Neutrophil (primary cell): ENCODE results near the gene PCSK4.

Experiments
- H3K27ac ChIP-seq: fragments of 200-600 bp; sonication (generic); 2 replicates; pipeline ENCODE4 v1.5.1; 2016; ENCODE audit warnings: mild to moderate bottlenecking, moderate library complexity
- H3K27me3 ChIP-seq: fragments of 200-600 bp; sonication (generic); 2 replicates; pipeline ENCODE4 v1.6.0; 2016; ENCODE audit warnings: mild to moderate bottlenecking
- H3K36me3 ChIP-seq: fragments of 200-600 bp; sonication (generic); 2 replicates; pipeline ENCODE4 v1.5.1; 2017
- H3K4me1 ChIP-seq, 2 experiments: fragments of 200-600 bp in 1 of 2; sonication (generic) in 1 of 2; 1 replicate in 1 of 2; 2 replicates in 1 of 2; pipeline versions ENCODE4 v1.5.1 to v1.6.1; 2013 to 2016; ENCODE audit warnings: low read depth in 1 of 2, low read length in 1 of 2, mild to moderate bottlenecking in 1 of 2, moderate library complexity in 1 of 2; ENCODE audit not compliant: control insufficient read depth in 1 of 2, insufficient read depth in 1 of 2
- H3K4me3 ChIP-seq, 2 experiments: fragments of 200-600 bp in 1 of 2; sonication (generic) in 1 of 2; 1 replicate in 1 of 2; 2 replicates in 1 of 2; pipeline ENCODE4 v1.5.1; 2013 to 2016; ENCODE audit warnings: low read depth in 1 of 2, low read length in 1 of 2, mild to moderate bottlenecking in 1 of 2, moderate library complexity in 1 of 2
- H3K9me3 ChIP-seq: fragments of 200-600 bp; sonication (generic); 2 replicates; pipeline ENCODE4 v1.5.1; 2016
- CTCF ChIP-seq: fragments of 200-600 bp; sonication (generic); IDR thresholded peaks from 2 replicates; pipeline ENCODE4 v1.5.1; 2016; ENCODE audit warnings: antibody characterized with exemption

Gene PCSK4

GRCh38 chr19:1450735-1451731 is 39.1 kb downstream of the PCSK4 start:
- Histone ChIP-seq H3K9me3 (no peaks in the 10 kb centered on the region), H3K27me3 (peaks cover 100% of the 10 kb centered on the region), H3K4me1 (peaks cover 4 to 13% of the 10 kb centered on the region in 2 experiments), H3K27ac (no peak overlapping the region), H3K36me3 (no peaks in the 10 kb centered on the region), H3K4me3 (no peak overlapping the region)
- no peak for TF ChIP-seq CTCF

- Histone ChIP-seq H3K4me1 (peaks cover 9 to 20% of the 10 kb centered on the region in 2 experiments), H3K27ac (no peak within 1 kb of the TSS), H3K36me3 (no peaks in the 10 kb centered on the region), H3K9me3 (no peaks in the 10 kb centered on the region), H3K4me3 (no peak within 1 kb of the TSS), H3K27me3 (peaks cover 100% of the 10 kb centered on the region)
- TF ChIP-seq CTCF: no peak
Observed at GRCh38 chr19:1449467-1450442, 40.4 kb downstream of the PCSK4 start, which contains the start of gene APC2. APC2 (plus strand) TSS chr19:1450121; CDS start chr19:1453002, 2,881 bp downstream.

- Histone ChIP-seq H3K9me3 (no peaks in the 10 kb centered on the region), H3K4me3 (no peak overlapping the region), H3K27ac (no peak overlapping the region), H3K36me3 (no peaks in the 10 kb centered on the region), H3K27me3 (peaks cover 92% of the 10 kb centered on the region), H3K4me1 (peaks cover 9 to 23% of the 10 kb centered on the region in 2 experiments)
- TF ChIP-seq CTCF: no peak
Observed at GRCh38 chr19:1447944-1448343, 42.2 kb downstream of the PCSK4 start.

GRCh38 chr19:1447504-1447903 is 42.6 kb downstream of the PCSK4 start:
- no peaks in the 10 kb centered on the region for H3K9me3 ChIP-seq
- TF ChIP-seq CTCF: no peak
- peaks cover 9 to 23% of the 10 kb centered on the region in 2 experiments for H3K4me1 ChIP-seq
- peaks cover 4% of the 10 kb centered on the region for H3K36me3 ChIP-seq
- H3K27ac ChIP-seq: no peak overlapping the region
- no peak overlapping the region for H3K4me3 ChIP-seq
- peaks cover 88% of the 10 kb centered on the region for H3K27me3 ChIP-seq

- Histone ChIP-seq H3K27ac (no peak overlapping the region), H3K4me3 (no peak overlapping the region), H3K9me3 (no peaks in the 10 kb centered on the region), H3K4me1 (peaks cover 9 to 23% of the 10 kb centered on the region in 2 experiments), H3K36me3 (peaks cover 7% of the 10 kb centered on the region), H3K27me3 (peaks cover 82% of the 10 kb centered on the region)
- no peak for TF ChIP-seq CTCF
Observed at GRCh38 chr19:1446713-1447481, 43.3 kb downstream of the PCSK4 start.
